Endothelial cell of umbilical vein (primary cell): ENCODE results near the gene SPG21. TPM values are rescaled to one million over a fixed set of nuclear protein-coding genes. Genes with fewer than 3 reads are reported as not detected.

ENCODE experiments used
- BruUV-seq: library from RNA; stranded (reverse); fragments of 400-500 nt; replicated peaks from 2 replicates; lab custom pipeline; 2021; lab: Mats Ljungman, UMichigan
- CTCF ChIA-PET: fragments of 300-600, 350-600 bp; sonication (Branson Sonifier 250); formaldehyde crosslinking; loops from one replicate; lab custom pipeline; 2021; ENCODE audit warnings: antibody characterized with exemption, inconsistent platforms; lab: Charles Lee
- POLR2A ChIA-PET: fragments of 300-600, 350-600 bp; sonication (Branson Sonifier 250); formaldehyde crosslinking; loops from one replicate; lab custom pipeline; 2021; ENCODE audit warnings: antibody characterized with exemption, inconsistent platforms; lab: Charles Lee
- DNase-seq: peaks from one replicate; pipeline ENCODE4 v3.0.0-alpha.2; 2011; ENCODE audit warnings: low read depth, low spot score
- FAIRE-seq: peaks from 2 replicates; lab custom pipeline; 2011; peaks lifted over from hg19 to GRCh38; lab: Jason Lieb, UNC
- H2AFZ ChIP-seq: 2 replicates; pipeline ENCODE4 v1.6.0; 2012; ENCODE audit warnings: low read depth, low read length, control low read depth, inconsistent platforms
- H3K27ac ChIP-seq: 2 replicates; pipeline ENCODE4 v1.5.1; 2011; ENCODE audit warnings: low read depth, mild to moderate bottlenecking, control low read depth, low read length, moderate library complexity; ENCODE audit not compliant: insufficient read depth
- H3K27me3 ChIP-seq, 2 experiments: 2 replicates each; pipeline versions ENCODE4 v1.6.0 to v1.6.1; 2011; ENCODE audit warnings: low read length in 2 of 2, mixed read lengths in 1 of 2; ENCODE audit not compliant: control insufficient read depth in 2 of 2, insufficient read depth in 2 of 2
- H3K36me3 ChIP-seq, 2 experiments: 2 replicates in 1 of 2; 3 replicates in 1 of 2; pipeline ENCODE4 v1.5.1; 2011; ENCODE audit warnings: low read length in 2 of 2, mild to moderate bottlenecking in 1 of 2, moderate library complexity in 1 of 2; ENCODE audit not compliant: control insufficient read depth in 2 of 2, insufficient read depth in 2 of 2; ENCODE audit errors: extremely low read depth in 1 of 2
- H3K4me1 ChIP-seq: 3 replicates; pipeline ENCODE4 v1.5.1; 2011; ENCODE audit warnings: mild to moderate bottlenecking, low read length; ENCODE audit not compliant: control insufficient read depth, insufficient read depth; ENCODE audit errors: extremely low read depth
- H3K4me2 ChIP-seq: 2 replicates; pipeline ENCODE4 v1.6.1; 2011; ENCODE audit warnings: low read length, control low read depth, mixed read lengths; ENCODE audit not compliant: insufficient read depth
- H3K4me3 ChIP-seq, 3 experiments: fragments of 200-600 bp in 1 of 3; sonication (generic), shearing (Covaris generic) in 1 of 3; replicated peaks in 1 of 3; 2 replicates each; pipeline ENCODE4 v1.5.1; 2011 to 2016; ENCODE audit warnings: control low read depth in 3 of 3, low read length in 3 of 3, mild to moderate bottlenecking in 2 of 3, inconsistent platforms in 1 of 3, low read depth in 1 of 3, moderate library complexity in 1 of 3; ENCODE audit not compliant: insufficient read depth in 1 of 3
- H3K79me2 ChIP-seq: 2 replicates; pipeline ENCODE4 v1.6.0; 2012; ENCODE audit warnings: low read length, inconsistent platforms; ENCODE audit not compliant: control insufficient read depth, insufficient read depth
- H3K9ac ChIP-seq: replicated peaks from 2 replicates; pipeline ENCODE3; 2011; ENCODE audit warnings: low read length, control low read depth; ENCODE audit not compliant: insufficient read depth; ENCODE audit errors: extremely low read depth
- H3K9me1 ChIP-seq: replicated peaks from 3 replicates; pipeline ENCODE4 v1.6.0; 2011; ENCODE audit warnings: mild to moderate bottlenecking, low read length; ENCODE audit not compliant: control insufficient read depth, insufficient read depth; ENCODE audit errors: extremely low read depth
- H3K9me3 ChIP-seq: replicated peaks from 2 replicates; pipeline ENCODE4 v1.5.1; 2012; ENCODE audit warnings: low read length, inconsistent platforms; ENCODE audit not compliant: control insufficient read depth, insufficient read depth
- H4K20me1 ChIP-seq: replicated peaks from 2 replicates; pipeline ENCODE3; 2011; ENCODE audit warnings: mild to moderate bottlenecking, low read length; ENCODE audit not compliant: control insufficient read depth, insufficient read depth; ENCODE audit errors: extremely low read depth
- CTCF ChIP-seq, 2 donors: IDR thresholded peaks; 1 replicate in 1 of 2; 2 replicates in 1 of 2; pipeline ENCODE4 v1.5.1; 2011; ENCODE audit warnings: low read length in 2 of 2, mild to moderate bottlenecking in 2 of 2, moderate library complexity in 2 of 2, control low read depth in 1 of 2, inconsistent platforms in 1 of 2, low read depth in 1 of 2; ENCODE audit not compliant: insufficient read depth in 1 of 2; ENCODE audit errors: extremely low read depth in 1 of 2
- EZH2 ChIP-seq: IDR thresholded peaks from 2 replicates; pipeline ENCODE4 v1.6.1; 2012; ENCODE audit warnings: borderline replicate concordance, low read depth, mild to moderate bottlenecking, moderate library complexity, low read length, inconsistent platforms; ENCODE audit not compliant: severe bottlenecking
- FOS ChIP-seq: IDR thresholded peaks from 2 replicates; pipeline ENCODE4 v1.6.1; 2011; ENCODE audit warnings: mild to moderate bottlenecking, low read length, moderate library complexity, borderline replicate concordance; ENCODE audit not compliant: insufficient read depth
- GATA2 ChIP-seq: IDR thresholded peaks from 2 replicates; pipeline ENCODE4 v1.7.0; 2011; ENCODE audit warnings: low read depth, mild to moderate bottlenecking, moderate library complexity, mixed read lengths, low read length; ENCODE audit not compliant: insufficient read length, insufficient read depth
- JUN ChIP-seq: IDR thresholded peaks from 2 replicates; pipeline ENCODE4 v1.6.1; 2011; ENCODE audit warnings: borderline replicate concordance, low read depth; ENCODE audit not compliant: insufficient read length, insufficient read depth
- MAX ChIP-seq: IDR thresholded peaks from 2 replicates; pipeline ENCODE4 v1.6.1; 2011; ENCODE audit not compliant: insufficient read depth, insufficient read length
- POLR2A ChIP-seq: IDR thresholded peaks from 2 replicates; pipeline ENCODE4 v1.6.1; 2012; ENCODE audit warnings: low read depth, mild to moderate bottlenecking, control low read depth, low read length
- POLR2AphosphoS5 ChIP-seq: IDR thresholded peaks from 2 replicates; pipeline ENCODE4 v1.6.1; 2012; ENCODE audit warnings: low read depth, mild to moderate bottlenecking, control low read depth, low read length, moderate library complexity; ENCODE audit not compliant: insufficient read depth
- dilution Hi-C: fragments of 300-500 bp; cut with MboI; formaldehyde crosslinking; loops from one replicate; pipeline ENCODE4 v1.15.0; 2019; ENCODE audit warnings: low sequenced_read_pairs; ENCODE audit not compliant: extremely low pct_ligation_motif_present
- intact Hi-C: fragments of 100-400 bp; cut with micrococcal nuclease; formaldehyde crosslinking; loops from one replicate; pipeline ENCODE4 v1.10.0; 2022
- polyA plus RNA-seq, 4 experiments: library from polyadenylated mRNA; depleted of rRNA in 3 of 4; stranded (reverse) in 3 of 4; unstranded in 1 of 4; fragments of >200 nt; gene quantifications; 2 replicates each; pipeline versions ENCODE4 v1.2.1 to v1.2.3, GENCODE V29; 2011 to 2012; ENCODE audit warnings: missing spikeins in 1 of 4
- total RNA-seq: library from RNA; stranded (reverse); gene quantifications from 2 replicates; pipeline ENCODE4 v1.2.3, GENCODE V29; 2021

The SPG21 gene
- total and polyA plus RNA-seq, 2 donors (not counting 3 experiments of a cell fraction or from before 2014, with no cell fraction given), result 70.2 to 82.5 TPM

- CTCF ChIA-PET, result no interaction called here
- dilution Hi-C loops, result no loop called here
- FAIRE-seq (no peak), DNase-seq (no peak)
- Histone ChIP-seq H2AFZ (no peak overlapping the region), H3K9me1 (no peaks in the 10 kb centered on the region), H3K27ac (no peak overlapping the region), H3K9me3 (no peaks in the 10 kb centered on the region), H3K4me3 (no peak overlapping the region), H4K20me1 (no peaks in the 10 kb centered on the region), H3K79me2 (no peaks in the 10 kb centered on the region), H3K27me3 (no peaks in the 10 kb centered on the region), H3K4me2 (no peak overlapping the region), H3K9ac (no peak overlapping the region), H3K4me1 (no peaks in the 10 kb centered on the region), H3K36me3 (peaks cover 12 to 35% of the 10 kb centered on the region in 2 experiments)
- no TSS peak for BruUV-seq
- POLR2A ChIA-PET, result no interaction called here
- intact Hi-C loops, result no loop called here
- TF ChIP-seq JUN, result no peak
- no peak for TF ChIP-seq POLR2A
- no peak for TF ChIP-seq GATA2
- TF ChIP-seq FOS, result no peak
- TF ChIP-seq MAX, result no peak
- no peak for TF ChIP-seq POLR2AphosphoS5
- no peak for TF ChIP-seq EZH2
- no peak for TF ChIP-seq CTCF (IDR thresholded peaks at IDR 0.05; ENCODE audit: extremely low read depth in 1 of 2, insufficient read depth in 1 of 2, low read depth in 1 of 2, low read length in 2 of 2)
Measured at GRCh38 chr15:64959128-64959527, 30.6 kb downstream of the SPG21 start.
